Activated T-helper 1 cell treated with anti-CD3 and anti-CD28 coated beads, Interleukin-2, amount 50 U/mL, for 16 hours (primary cell): ENCODE measurements around the gene CHIC2.

ENCODE experiments used
- DNase-seq, 2 donors: peaks; one replicate each; pipeline ENCODE4 v3.0.0-alpha.2; 2020; ENCODE audit warnings: low read depth in 1 of 2, low spot score in 1 of 2

The CHIC2 gene

DNA sequence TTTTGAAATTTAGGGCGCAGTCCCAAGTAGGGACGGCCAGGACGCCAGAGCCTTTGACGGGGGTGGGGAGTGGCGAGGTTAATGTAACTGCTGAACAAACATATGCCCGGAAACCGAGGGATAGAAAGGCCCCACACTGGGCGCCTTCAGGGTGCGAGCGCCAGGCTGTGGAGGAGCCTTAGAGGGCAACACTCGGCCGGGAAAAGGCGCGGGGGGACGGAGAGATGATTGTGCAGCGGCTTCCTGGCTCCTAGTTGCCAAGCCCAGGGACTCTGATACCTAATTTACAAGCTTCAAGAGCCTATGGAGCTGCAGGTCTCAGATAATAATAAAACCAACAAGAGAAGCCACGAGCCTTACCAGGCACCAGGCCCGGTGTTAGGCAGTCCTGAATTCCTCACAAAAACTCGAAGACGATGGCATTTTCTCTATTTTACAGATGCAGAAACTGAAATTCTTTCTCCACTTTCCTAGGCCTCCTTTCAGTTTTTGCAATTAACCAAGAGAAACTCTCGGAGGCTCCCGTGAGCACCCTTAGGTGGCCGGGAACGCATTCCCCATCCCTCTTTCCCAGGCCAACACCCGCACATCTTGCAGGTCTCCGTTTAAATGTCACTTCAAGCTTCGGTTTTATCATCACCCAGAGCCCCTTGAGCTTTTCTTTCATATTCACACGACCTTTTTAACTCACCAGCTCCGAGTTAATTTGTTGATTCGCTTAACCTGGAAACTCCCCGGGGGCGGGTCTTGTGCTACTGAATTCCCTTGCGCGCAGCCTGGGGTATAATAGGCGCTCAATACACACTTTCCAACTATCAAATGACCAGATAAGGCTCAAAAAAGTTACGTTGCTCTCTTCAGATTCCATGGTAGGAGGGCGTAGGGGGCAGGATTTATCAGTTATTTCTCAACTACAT is 29.2 kb upstream of the CHIC2 start:
- no peak for DNase-seq

DNA sequence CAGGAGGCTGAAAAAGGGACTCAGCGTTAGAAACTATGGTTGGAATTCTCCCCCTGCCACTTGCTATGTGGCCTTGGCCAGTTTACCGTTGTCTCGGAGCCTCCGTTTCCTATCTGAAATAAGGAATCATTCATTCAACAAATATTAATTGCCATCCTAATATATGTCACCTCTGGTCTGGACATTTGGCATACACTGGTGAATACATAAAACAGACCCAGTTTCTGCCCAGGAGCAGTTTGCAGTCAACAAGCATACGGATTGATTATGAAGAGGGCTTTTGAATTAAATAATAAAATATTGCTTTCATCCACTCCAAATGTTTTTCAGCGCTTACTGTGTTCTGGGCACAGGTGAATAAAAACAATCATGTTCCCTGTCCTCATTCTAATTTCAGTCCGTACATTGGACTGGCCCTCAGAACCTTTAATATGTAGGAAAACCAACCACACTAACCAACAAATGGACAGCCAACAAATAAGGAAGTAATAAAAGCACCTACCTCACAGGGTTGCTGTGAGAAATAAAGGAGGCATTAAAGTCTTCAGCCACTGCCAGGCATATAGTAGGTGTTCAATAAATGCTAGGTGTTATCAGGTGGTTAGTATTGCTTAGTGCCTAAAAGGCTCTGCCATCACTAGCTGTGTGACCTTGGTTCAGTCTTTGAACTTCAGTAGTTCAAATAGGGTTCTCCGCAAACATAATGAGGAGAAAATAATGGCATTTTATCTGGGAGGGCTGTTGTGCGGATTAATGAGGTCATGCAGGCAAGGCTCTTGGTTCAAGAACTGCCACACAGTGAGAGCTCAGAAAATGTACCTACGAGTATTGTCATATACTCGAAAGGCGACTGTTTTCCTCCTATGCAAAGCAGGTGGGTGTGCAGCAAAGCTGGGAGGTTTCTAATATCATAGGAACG is 28.3 kb upstream of the CHIC2 start:
- no peak for DNase-seq

DNA sequence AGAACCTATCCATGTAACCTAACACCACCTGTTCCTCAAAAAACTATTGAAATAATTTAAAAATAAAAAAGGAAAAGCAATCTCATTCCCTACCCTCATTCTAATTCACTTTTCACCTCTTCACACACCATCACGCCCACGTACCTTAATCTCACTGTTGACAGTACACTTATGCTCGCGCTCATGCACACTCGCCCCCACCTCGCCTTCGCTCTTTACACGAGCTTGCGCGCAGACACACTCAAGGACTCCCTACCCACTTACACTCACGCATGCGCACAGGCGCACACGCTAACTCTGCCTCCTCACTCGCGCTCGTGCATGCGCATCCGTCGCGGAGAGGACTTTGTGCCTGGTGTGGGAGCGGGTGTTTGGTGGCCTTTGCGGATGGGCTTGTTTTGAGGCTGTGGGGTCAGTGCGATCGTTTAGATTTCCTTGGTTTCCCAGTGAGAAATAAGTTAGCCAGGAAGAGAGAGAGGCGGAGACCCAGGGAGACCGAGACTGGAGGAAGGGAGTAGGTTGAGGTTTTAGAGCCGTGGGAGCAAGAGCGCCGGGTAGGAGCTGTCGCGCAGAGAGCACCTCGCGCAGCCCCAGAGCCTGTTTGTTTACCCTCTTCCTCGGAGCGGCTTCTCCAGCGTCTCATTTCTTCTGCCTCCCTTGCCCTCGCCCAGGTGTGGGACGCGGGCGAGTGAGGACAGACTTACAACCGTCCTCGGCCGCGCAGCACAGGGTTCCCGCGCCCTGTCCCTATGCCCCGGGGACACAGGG is 27.4 kb upstream of the CHIC2 start:
- peak; percentile 58 to 62 for DNase-seq

DNA sequence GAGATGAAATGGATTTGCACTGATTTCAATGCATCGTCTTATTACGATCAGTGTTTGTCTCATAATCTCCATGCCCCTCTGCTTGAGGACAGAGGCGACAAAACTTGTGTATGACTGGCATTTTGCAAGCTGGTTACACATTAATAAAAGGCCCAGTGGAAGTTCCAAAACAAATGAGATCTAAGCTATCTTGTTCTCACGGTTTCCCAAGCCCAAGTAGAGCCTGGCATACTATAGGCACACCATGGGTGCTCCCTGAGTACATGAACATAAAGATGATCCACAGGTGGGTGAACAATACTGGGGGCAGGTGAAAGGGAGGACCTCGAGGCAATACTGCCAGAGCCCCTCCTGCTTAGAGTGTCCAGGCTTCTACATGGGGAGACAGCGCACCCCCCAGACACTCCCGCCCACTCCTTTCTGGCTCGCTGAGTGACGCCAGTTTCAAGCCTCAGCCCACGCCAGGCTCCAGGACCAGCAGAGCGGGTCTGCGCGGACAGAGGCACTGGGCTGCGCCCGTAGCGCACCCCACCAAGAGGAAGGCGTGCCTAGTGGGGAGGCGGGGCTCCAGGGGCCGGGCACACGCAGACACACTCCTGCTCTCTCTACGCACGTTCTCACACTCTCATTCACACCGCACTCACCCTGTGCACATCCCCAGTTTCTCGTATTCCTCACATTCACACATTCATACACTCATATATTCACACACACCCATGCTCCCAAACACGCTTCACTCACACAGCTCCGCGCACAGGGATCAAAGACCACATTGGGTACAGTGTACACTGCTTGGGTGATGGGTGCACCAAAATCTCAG is 26.6 kb upstream of the CHIC2 start:
- no peak for DNase-seq

DNA sequence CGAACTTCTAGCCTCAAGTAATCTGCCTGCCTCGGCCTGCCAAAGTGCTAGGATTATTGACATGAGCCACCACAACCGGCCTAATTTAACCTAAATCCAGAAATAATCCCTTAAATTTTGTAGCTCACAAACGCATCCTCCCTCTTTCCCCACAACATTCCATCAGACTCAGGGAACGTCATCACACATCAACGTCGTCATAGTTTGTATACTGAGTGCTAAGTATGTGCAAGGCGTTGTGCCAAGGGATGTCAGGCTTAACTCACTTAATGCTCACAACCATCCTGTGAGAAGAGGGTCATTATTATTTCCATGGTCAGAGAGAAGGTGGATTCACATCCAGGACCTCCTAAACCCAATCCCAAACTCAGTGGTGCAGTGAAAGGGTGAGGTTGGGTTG is 26.0 kb upstream of the CHIC2 start:
- no peak for DNase-seq

DNA sequence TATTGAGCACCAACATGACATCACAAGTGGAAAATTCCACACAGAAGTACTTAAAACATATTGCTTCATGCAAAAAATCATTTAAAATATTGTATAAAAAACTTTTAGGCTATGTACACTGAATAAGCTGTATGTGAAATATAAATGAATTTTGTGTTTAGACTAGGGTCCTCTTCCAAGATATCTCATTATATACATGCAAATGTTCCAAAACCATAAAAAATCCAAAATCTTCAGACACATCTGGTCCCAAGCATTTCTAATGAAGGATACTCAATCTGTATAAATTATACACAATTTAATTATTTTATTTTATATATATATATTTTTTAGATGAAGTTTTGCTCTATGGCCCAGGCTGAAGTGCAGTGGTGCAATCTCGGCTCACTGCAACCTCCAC is 25.5 kb upstream of the CHIC2 start:
- no peak for DNase-seq

DNA sequence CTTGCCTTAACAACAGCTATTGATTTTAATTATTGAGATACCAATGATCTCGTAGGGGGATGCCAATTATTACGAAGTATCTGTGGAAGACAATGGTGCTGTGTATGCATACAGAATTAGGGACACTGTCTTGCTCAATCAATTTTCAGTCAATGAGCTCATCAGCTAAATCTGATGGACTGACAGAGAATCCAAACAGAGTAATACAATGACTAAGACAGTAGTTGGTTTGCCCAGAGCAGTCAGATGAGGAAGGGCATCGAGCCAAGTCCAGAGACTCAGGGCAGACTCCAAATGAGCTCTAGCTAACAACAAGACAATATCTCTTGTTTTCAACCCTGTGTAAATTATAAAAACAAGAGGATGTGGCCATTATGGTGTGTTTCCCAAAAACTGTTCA is 20.9 kb upstream of the CHIC2 start:
- no peak for DNase-seq

DNA sequence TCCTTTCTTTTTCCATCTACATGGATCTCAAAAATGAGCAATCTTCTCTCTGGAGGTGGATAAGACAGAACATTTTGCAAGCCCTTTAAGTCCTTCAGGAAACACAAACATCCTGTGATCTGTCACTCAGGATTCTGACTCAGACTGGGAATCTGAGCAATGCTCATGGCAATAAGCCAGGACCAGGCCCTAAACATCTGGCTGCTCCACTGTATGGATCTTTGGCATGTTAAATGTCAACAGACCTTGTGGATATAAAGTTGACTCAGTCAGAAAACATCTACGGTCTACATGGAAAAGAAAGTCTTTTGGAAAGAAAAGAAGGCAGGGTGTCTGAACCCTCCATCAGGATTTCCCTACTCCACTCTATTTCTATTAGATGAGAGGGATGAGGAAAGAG is 17.8 kb upstream of the CHIC2 start:
- no peak for DNase-seq

DNA sequence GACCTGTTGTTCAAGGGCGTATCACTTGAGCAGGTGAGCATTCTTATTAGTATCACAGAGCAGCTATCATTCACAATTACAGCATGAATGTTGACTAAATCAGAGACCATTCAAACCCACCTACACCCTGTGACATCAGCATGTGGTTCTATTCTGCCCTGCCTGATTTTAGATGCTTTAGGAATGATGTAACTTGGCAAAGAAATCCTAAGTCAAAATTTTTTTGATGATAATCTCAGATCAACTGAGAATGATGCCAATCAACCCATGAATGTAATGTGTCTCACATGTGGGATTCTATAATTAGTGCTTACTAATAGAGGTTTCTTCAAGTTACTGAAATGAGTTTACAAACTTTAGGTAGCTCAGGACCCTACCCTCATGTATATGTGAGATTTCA is 13.4 kb upstream of the CHIC2 start:
- DNase-seq = no peak

DNA sequence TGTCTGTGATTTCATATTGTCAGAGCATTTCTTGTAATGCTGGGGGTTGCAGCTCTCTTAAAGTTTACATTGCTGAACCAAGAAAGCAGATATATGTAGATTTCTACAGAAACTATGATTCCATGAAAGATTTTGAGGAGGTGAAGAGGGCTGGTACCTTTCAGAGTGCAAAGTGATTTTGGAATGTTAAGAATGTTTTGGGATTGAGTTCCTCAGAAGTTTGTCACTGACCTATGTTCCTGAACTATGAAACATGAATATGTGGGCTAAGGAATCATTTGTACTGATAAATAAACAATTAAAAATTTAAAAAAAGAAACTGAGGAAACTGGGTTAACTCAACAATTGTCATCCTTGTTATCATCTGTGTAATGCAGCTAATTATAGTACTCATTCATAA is 12.3 kb upstream of the CHIC2 start:
- DNase-seq = no peak

DNA sequence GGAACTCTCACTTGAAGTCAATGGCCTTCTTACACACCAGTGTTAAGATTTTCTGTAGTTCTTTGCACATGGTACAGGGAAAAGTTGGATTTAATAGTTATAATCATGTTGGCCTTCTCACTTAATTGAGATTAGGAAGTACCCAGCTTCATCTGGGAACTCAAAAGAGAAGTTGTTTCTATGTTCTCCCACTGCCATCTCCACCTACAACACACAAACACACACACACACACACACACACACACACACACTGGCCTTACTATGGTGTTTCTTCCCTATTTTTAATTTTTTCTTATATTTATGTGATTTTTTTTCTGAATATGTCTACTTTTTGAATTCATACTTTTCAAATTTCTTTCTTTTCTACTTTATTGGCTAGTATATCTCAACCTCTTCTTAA is 10.0 kb upstream of the CHIC2 start:
- DNase-seq = no peak

DNA sequence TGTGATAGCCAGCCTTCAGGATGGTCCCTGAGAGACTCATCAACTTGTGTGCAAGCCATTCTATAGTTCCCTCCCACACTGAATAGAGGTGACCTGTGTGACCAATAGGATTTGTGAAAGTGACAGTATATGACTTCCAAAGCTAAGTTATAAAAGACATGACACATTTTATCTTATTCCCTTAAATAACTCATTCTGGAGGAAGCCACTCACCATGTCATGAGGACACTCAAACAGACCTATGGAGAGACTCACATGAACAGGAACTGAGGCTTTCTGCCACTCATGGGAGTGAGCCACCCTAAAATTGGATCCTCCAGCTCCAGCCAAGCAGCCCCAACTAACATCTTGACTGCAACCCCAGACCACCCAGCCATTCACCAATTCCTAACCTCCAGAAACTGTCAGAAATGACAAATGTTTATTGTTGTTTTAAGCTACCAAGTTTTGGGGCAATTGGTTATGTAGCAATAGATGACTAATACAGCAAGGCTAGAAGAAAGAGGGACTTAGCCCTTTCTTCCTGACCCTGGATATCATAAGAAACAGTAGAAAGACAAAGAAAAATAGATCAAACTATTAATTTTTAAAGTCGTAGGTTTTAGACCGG is 9.0 kb upstream of the CHIC2 start:
- no peak for DNase-seq

DNA sequence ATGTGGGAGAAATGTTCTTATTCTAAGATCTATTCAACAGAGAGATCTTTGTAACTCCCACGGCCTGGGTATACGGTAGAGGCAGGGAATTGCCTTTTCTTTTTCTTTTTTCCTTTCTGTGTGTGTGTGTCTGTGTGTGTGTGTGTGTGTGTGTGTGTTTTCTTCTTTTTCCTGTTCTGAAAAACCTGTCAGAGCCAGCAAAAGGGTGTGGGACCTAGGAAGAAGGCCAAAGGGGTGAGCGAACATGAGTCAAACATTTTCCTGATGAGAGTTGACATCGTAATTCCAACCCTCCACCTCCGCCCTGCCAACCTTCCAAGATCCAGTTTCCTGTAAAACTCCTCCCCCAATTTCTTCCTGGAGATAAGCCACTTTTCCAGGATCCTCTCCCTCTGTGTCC is 2.8 kb upstream of the CHIC2 start:
- DNase-seq = no peak

DNA sequence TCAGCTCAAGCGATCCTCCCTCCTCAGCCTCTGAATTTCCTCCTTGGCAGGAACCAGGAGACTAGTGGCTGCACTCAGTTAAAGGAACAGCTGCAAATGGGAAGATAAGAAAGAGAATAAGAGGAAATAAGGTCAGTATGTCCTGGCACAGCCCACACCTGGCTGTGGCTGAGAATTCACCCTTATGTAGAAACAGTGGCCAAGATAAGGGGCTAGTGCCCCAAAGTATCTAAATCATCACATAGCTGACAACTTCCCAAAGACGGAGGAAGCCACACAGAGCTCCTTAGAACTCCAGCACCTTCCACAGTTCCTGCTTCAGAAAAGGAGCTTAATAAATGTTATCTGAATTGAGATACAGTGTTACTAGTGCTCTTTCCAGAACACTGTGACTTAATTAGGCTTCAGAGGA is 2.3 kb upstream of the CHIC2 start:
- no peak for DNase-seq

DNA sequence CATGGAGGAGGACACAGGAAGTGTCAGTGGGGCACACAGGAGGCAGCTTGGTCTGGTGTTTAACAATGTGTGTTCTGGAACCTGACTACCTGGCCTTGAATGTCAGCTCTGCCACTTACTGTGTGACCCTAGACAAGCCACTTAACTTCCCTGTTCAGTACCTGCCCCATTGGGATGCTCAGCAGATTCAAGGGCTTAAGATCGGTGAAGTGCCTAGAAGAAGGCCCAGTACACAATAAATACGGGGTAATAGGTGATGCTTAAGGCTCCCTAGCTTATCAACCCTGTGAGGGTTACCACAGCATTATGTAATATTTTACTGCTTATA is 1.6 kb upstream of the CHIC2 start:
- no peak for DNase-seq

DNA sequence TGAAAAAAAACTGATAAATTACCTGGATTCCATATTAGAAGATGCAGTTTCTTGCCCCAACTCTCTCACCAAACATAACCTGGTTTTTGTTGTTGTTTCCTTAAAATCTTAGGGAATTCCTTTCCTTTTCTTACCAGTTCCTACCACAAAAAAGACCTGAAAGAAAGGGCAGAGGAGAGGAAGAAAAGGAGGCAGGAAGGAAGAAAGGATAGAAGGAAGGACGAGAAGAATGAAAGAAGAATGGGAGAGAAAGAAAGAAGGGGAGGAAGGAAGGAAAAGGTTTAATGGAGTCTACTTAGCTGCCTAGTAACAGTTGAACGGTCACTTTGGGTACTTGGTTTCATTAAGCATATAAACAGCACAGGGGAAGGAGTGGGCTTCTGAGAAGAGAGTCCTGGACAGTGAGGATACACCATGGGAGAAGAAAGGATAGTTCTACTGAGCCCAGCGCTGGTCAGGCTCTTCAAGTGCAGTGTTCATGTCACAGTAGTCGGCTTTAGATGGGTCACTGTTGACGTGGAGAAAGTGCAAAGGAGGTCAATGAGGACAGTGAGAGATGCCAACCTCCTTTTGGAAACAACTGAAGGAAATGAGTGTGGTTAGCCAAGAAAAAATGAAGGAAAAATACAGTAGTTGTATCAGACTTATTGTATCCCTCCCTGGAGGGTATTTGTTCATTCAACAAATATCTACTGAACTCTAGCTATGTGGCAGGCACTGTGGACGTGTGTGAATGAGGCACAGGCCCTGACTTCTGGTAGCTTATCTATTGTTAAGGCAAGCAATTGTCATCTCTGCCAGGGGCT is 1.1 kb upstream of the CHIC2 start:
- DNase-seq = no peak

DNA sequence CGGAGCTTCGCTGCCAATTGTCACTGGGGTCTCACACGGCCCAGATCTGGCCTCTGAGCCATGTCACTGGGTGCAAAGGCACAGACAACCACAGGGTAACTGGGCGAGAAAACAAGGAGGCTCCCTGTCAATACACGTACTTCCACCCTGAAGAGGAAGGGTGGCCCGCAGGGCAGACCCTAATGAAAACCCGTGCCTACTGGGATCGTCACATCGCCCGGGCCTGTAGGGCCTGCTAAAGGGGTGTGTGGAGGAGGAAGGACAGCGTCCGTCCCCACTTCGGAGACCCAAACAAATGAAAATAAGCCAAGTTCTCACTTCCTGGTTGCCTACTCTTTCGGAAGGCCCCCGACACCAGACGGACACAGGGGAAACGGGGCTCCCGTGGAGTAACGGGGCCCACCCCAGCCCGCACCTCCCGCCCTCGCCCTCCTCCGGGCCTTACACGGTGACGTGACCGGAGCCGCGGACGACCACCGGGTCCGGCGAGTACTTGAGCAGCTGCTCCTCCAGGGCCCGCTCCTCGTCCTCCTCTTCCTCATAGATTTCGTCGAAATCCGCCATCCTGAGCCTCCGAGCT is 578 bp downstream of the CHIC2 start:
- peak in 1 of 2 donors; percentile 9 for DNase-seq

DNA sequence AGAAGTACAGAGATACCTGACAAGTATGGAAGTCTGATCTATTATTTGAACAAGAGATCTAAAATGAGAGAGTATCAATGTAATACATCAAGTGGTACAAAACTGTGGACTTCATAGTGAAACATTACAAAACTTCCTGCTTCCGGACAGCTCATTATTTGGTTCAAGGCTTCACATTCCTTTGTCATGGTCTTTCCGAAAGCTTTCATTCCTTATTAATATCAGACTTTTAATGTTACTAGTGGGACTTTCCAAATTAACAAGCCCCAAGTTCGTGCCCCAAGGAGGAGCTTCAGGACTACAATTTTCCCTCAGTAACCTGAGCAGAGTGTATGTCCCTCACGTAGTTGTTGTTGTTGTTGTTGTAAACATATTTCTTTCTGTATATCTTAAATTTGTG is 1.2 kb downstream of the CHIC2 start:
- DNase-seq = no peak

DNA sequence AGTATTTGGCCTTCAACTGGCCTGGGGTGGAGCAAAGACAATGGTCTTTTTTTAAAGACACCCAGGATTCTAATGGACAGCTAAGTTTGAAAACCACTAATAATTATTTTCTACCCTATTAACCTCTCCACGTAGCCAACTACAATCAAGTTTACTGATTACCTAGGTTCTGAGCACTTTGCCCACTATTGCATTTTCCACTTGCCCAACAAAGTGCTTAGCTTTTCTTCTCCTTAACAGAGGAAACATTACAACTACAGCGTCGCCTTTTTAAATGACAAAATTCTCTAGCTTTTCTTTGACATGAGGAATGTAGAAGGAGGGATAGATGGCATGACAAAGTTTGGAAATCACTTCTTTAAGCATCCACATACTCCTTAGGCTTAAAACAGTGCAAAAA is 2.0 kb downstream of the CHIC2 start:
- no peak for DNase-seq
